HG03196 (cell line): ENCODE measurements around the gene CASP5.

Experiments used
- ATAC-seq: cut with Tn5 transposase; IDR thresholded peaks from one replicate; pipeline ENCODE4 v1.9.1; 2021; ENCODE audit not compliant: unreplicated experiment

Gene CASP5

GRCh38 chr11:104968355-104968855, 54.6 kb downstream of the CASP5 start, which contains the start of gene CASP4:
CASP4 (minus strand) TSS chr11:104968574; CDS start chr11:104968525, 49 bp downstream.
- peak; percentile 93 for ATAC-seq

- no peak for ATAC-seq
Measured at GRCh38 chr11:104967534-104968354, 55.2 kb downstream of the CASP5 start.

GRCh38 chr11:104965735-104966134, 57.2 kb downstream of the CASP5 start:
- ATAC-seq = no peak

GRCh38 chr11:104964247-104964646, 58.7 kb downstream of the CASP5 start:
- no peak for ATAC-seq

- no peak for ATAC-seq
Measured at GRCh38 chr11:104962852-104963251, 60.1 kb downstream of the CASP5 start.

- no peak for ATAC-seq
Measured at GRCh38 chr11:104957280-104957679, 65.7 kb downstream of the CASP5 start.

DNA sequence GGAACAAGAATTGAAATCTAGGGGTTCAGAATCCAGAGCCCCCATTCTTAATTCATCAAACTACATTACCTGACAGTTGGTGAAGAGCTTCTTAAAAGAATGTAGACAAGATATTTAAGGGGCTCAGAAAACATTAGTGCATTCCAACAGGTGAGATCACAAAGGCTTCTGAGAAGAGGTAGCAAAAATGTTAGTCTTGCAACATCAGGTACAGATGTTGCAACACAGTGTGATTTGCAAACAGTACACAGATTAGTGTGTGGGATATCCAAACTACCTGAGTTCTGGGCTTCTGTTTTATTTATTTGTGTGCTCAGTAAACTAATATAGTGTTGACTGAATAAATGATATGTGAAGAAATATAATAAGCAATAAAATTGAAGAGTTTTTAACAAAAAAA, 66.4 kb downstream of the CASP5 start:
- ATAC-seq = no peak

GRCh38 chr11:104946907-104947306, 76.1 kb downstream of the CASP5 start:
- ATAC-seq = peak; percentile 93
